PC-9 (cell line): ENCODE data around the gene ZMIZ1. TPM values are rescaled to one million over a fixed set of nuclear protein-coding genes. Genes with fewer than 3 reads are reported as not detected.

Experiments
- BruUV-seq: library from RNA; stranded (reverse); fragments of 400-500 nt; replicated peaks from 2 replicates; lab custom pipeline; 2021; lab: Mats Ljungman, UMichigan
- CTCF ChIA-PET: fragments of 300-600 bp; sonication (Branson Sonifier 250); formaldehyde crosslinking; loops from one replicate; lab custom pipeline; 2022; ENCODE audit warnings: antibody characterized with exemption; lab: Charles Lee
- POLR2A ChIA-PET: fragments of 300-600 bp; sonication (Branson Sonifier 250); formaldehyde crosslinking; loops from one replicate; lab custom pipeline; 2022; ENCODE audit warnings: antibody characterized with exemption; ENCODE audit not compliant: unreplicated experiment; lab: Charles Lee
- DNase-seq, 2 experiments: peaks; one replicate each; pipeline versions ENCODE4 v3.0.0 to v3.0.0-alpha.2; 2015 to 2022; ENCODE audit warnings: mixed read lengths in 1 of 2
- H2AFZ ChIP-seq: fragments of 200-600 bp; sonication (generic); 2 replicates; pipeline ENCODE4 v1.8.1; 2017; ENCODE audit warnings: antibody characterized with exemption
- H3F3A ChIP-seq: fragments of 200-600 bp; sonication (generic); 2 replicates; pipeline ENCODE4 v1.8.1; 2017; ENCODE audit warnings: antibody characterized with exemption, mild to moderate bottlenecking, low read depth; ENCODE audit not compliant: insufficient read depth
- H3K27ac ChIP-seq: fragments of 200-600 bp; sonication (generic); 2 replicates; pipeline ENCODE4 v1.6.1; 2016; ENCODE audit warnings: mixed run types
- H3K27me3 ChIP-seq: fragments of 200-600 bp; sonication (generic); 2 replicates; pipeline ENCODE4 v1.6.1; 2016; ENCODE audit warnings: low read depth, mixed run types; ENCODE audit not compliant: insufficient read depth
- H3K36me3 ChIP-seq: fragments of 200-600 bp; sonication (generic); 2 replicates; pipeline ENCODE4 v1.6.1; 2016; ENCODE audit warnings: low read depth, mixed run types
- H3K4me1 ChIP-seq: fragments of 200-600 bp; sonication (generic); replicated peaks from 2 replicates; pipeline ENCODE4 v1.6.1; 2016; ENCODE audit warnings: mixed run types; ENCODE audit not compliant: insufficient read depth
- H3K4me2 ChIP-seq: fragments of 200-600 bp; sonication (generic); 2 replicates; pipeline ENCODE4 v1.6.1; 2017; ENCODE audit warnings: mixed run types
- H3K4me3 ChIP-seq: fragments of 200-600 bp; sonication (generic); 2 replicates; pipeline ENCODE4 v1.6.1; 2016; ENCODE audit warnings: mixed run types
- H3K79me2 ChIP-seq: fragments of 200-600 bp; sonication (generic); 2 replicates; pipeline ENCODE4 v1.6.1; 2017; ENCODE audit warnings: low read depth, mixed run types
- H3K9me2 ChIP-seq: fragments of 200-600 bp; sonication (generic); 2 replicates; pipeline ENCODE4 v1.8.1; 2017; ENCODE audit warnings: mild to moderate bottlenecking; ENCODE audit not compliant: insufficient read depth
- H3K9me3 ChIP-seq: fragments of 200-600 bp; sonication (generic); 2 replicates; pipeline ENCODE4 v1.8.1; 2016; ENCODE audit warnings: low read depth; ENCODE audit not compliant: insufficient read depth
- H4K20me1 ChIP-seq: fragments of 200-600 bp; sonication (generic); 2 replicates; pipeline ENCODE4 v1.8.1; 2017; ENCODE audit not compliant: insufficient read depth
- EZH2 ChIP-seq: fragments of 200-600 bp; sonication (generic); IDR thresholded peaks from 2 replicates; pipeline ENCODE4 v1.8.0; 2017; ENCODE audit warnings: antibody characterized with exemption, low read depth
- intact Hi-C: fragments of 100-400 bp; cut with micrococcal nuclease; formaldehyde crosslinking; loops from one replicate; pipeline ENCODE4 v1.10.0; 2022; ENCODE audit not compliant: unreplicated experiment
- total RNA-seq: library from RNA; stranded (reverse); gene quantifications from 2 replicates; pipeline ENCODE4 v1.2.3, GENCODE V29; 2021
- TF ChIP-seq, protein P1 (sequence below): fragments of 200-600 bp; sonication (generic); conservative IDR thresholded peaks from 2 replicates; pipeline ENCODE4 v1.6.1; 2017; ENCODE audit warnings: mixed run types, antibody characterized with exemption, mild to moderate bottlenecking, moderate library complexity

The ZMIZ1 gene
- total RNA-seq, 1 experiment from 2014 or later, result 47.6 TPM

DNA sequence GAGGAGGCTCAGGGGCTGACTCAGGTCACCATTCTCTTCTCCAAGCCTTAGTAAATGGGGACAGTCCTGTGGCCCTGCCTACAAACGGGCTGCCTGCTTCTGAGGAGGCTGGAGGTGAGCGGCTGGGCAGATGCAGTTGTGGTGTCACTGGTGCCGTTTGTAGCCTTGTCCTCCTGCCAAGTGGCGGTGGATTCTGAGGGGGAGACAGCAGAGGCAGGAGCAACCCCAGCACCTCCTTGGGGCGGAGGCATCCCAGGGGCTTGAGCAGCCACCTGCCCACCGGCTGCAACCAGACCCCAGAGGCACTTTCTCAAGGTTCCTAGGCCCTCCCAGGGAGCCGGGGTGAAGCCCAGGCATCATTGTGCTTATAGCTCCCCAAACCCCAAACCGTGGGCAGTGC, 112.5 kb downstream of the ZMIZ1 start:
- Histone ChIP-seq H3K4me3 (no peak overlapping the region), H3K27me3 (no peaks in the 10 kb centered on the region), H3K4me2 (no peak overlapping the region), H3K4me1 (peaks cover 30% of the 10 kb centered on the region), H3K9me3 (no peaks in the 10 kb centered on the region), H3K9me2 (no peaks in the 10 kb centered on the region), H2AFZ (no peak overlapping the region), H3K36me3 (no peaks in the 10 kb centered on the region), H3K79me2 (0 out of 2 replicates have a peak, but pooled peaks cover 6% of the 10 kb centered on the region), H3F3A (peaks cover 20% of the 10 kb centered on the region; the same call in 1 of the 2 replicates), H4K20me1 (no peaks in the 10 kb centered on the region), H3K27ac (no peak overlapping the region)
- intact Hi-C loops, result no loop called here
- no TSS peak for BruUV-seq
- ChIA-PET CTCF (interaction anchor here (0.7 kb wide), 1 partner anchor 876 kb away, joined by 3 read pairs; no protein-coding TSS in a partner anchor), POLR2A (no interaction called here)
- TF ChIP-seq, protein P1, sequence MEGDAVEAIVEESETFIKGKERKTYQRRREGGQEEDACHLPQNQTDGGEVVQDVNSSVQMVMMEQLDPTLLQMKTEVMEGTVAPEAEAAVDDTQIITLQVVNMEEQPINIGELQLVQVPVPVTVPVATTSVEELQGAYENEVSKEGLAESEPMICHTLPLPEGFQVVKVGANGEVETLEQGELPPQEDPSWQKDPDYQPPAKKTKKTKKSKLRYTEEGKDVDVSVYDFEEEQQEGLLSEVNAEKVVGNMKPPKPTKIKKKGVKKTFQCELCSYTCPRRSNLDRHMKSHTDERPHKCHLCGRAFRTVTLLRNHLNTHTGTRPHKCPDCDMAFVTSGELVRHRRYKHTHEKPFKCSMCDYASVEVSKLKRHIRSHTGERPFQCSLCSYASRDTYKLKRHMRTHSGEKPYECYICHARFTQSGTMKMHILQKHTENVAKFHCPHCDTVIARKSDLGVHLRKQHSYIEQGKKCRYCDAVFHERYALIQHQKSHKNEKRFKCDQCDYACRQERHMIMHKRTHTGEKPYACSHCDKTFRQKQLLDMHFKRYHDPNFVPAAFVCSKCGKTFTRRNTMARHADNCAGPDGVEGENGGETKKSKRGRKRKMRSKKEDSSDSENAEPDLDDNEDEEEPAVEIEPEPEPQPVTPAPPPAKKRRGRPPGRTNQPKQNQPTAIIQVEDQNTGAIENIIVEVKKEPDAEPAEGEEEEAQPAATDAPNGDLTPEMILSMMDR, result no peak
- no peak for TF ChIP-seq EZH2
- DNase-seq, result no peak

DNA sequence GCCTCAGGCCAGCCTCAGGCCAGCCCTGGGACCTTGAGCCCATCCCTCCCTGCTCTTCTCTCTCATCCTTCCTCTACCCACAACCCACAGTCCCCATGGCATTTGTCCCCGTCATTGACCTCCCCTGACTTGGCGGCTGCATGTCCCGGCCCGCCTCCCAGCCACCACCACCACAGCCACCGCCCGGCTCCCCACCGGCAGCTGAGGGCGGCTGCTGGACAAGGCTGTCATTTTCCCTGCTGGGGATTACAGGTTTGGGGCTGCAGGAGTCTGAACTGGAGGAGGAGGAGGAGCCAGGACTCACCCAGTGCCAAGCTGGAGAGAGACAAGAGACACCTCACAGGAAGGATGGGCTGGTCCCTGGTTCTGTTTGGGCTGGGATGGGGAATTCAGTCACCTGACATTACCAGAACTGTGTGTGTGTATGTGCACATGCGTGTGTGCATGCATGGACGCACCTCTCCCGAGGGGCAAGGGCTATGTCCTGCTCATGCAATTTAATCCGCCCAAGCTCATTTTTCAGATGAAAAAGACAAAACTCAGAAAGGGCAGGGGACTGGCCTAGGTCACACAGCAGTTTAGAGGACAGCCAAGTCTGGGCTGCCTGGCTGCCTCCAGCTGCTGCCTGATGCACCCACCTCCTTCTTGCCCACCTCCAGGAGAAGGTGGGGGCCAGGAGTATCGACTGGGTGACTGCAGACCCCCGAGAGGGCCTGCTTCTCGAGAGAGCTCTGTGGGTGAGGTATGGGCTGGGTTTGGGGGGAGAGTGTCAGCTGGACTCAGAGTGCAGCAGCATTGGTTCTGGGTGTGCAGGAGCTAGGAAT, 113.1 kb downstream of the ZMIZ1 start:
- Histone ChIP-seq H3K4me2 (no peak overlapping the region), H3K4me3 (no peak overlapping the region), H3K27ac (no peak overlapping the region), H4K20me1 (no peaks in the 10 kb centered on the region), H3F3A (peaks cover 20% of the 10 kb centered on the region; the same call in 1 of the 2 replicates), H3K9me2 (no peaks in the 10 kb centered on the region), H3K4me1 (peaks cover 30% of the 10 kb centered on the region), H3K36me3 (no peaks in the 10 kb centered on the region), H3K79me2 (0 out of 2 replicates have a peak, but pooled peaks cover 6% of the 10 kb centered on the region), H2AFZ (no peak overlapping the region), H3K27me3 (no peaks in the 10 kb centered on the region), H3K9me3 (no peaks in the 10 kb centered on the region)
- no TSS peak for BruUV-seq
- CTCF ChIA-PET, result interaction anchor here (0.6 to 0.7 kb wide), 2 partner anchors 115 to 877 kb away, joined by 3 read pairs; no protein-coding TSS in a partner anchor
- POLR2A ChIA-PET, result interaction anchor here (0.6 kb wide), 1 partner anchor 32 kb away, joined by 27 read pairs; no protein-coding TSS in a partner anchor
- TF ChIP-seq, protein P1, result no peak
- TF ChIP-seq EZH2, result no peak
- intact Hi-C loops, result no loop called here
- peak in 1 of 2 experiments; percentile 72 for DNase-seq

DNA sequence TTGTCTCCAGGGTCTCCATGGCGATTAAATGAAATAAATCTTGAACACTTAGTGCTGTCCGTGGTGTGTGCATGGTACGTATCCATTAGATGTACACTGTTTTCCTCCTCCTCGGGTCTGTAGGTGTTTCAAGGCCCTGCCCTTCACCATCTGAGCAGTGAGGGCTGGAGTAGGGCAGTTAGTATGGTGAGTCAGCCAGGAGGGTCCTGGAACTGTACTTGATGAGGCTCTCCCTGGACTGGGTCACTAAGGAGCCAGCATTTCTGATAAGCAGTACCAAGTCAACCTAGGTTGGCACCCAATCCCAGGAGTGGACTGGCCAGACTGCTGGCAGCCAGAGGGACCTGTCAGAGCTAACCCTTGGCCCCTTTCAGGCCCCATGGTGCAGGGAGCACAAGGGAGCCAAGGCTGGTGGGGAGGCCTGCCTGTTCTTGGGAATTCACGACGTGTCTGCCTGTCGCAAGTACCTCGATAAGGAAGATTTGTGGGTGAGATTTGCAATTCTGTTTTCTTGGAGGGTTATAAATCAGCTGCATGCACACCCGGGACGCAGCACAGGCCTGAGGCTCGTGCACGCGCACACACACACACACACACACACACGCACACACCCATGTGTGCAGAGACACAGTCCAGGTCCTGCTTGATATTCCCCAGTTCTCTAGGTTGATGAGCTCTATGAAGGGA, 114.2 kb downstream of the ZMIZ1 start:
- H4K20me1 ChIP-seq, result no peaks in the 10 kb centered on the region
- intact Hi-C loops, result no loop called here
- 0 out of 2 replicates have a peak, but pooled peaks cover 6% of the 10 kb centered on the region for H3K79me2 ChIP-seq
- no peak overlapping the region for H3K4me3 ChIP-seq
- no peak overlapping the region for H2AFZ ChIP-seq
- H3K9me2 ChIP-seq, result no peaks in the 10 kb centered on the region
- DNase-seq, result no peak
- no peak overlapping the region; the same call in 1 of the 2 replicates for H3K4me2 ChIP-seq
- peaks cover 20% of the 10 kb centered on the region; the same call in 1 of the 2 replicates for H3F3A ChIP-seq
- no peaks in the 10 kb centered on the region for H3K36me3 ChIP-seq
- peak overlapping the region; percentile 54 for H3K27ac ChIP-seq
- ChIA-PET CTCF (interaction anchor here (0.6 kb wide), 1 partner anchor 82 kb away, joined by 9 read pairs; no protein-coding TSS in a partner anchor), POLR2A (no interaction called here)
- no TSS peak for BruUV-seq
- no peak for TF ChIP-seq EZH2
- TF ChIP-seq, protein P1, result no peak
- no peaks in the 10 kb centered on the region for H3K9me3 ChIP-seq
- H3K27me3 ChIP-seq, result no peaks in the 10 kb centered on the region
- peaks cover 31% of the 10 kb centered on the region for H3K4me1 ChIP-seq
